C1 segment of cervical spinal cord (tissue), 14 donors: ENCODE measurements around the gene S100PBP.
A peak's percentile ranks its signal among the peaks of the same experiment; 100 is the strongest.

Source experiments
- DNase-seq, 14 donors: peaks; one replicate each; lab custom pipeline; 2025; lab: John Stamatoyannopoulos, UW

The S100PBP gene

DNA sequence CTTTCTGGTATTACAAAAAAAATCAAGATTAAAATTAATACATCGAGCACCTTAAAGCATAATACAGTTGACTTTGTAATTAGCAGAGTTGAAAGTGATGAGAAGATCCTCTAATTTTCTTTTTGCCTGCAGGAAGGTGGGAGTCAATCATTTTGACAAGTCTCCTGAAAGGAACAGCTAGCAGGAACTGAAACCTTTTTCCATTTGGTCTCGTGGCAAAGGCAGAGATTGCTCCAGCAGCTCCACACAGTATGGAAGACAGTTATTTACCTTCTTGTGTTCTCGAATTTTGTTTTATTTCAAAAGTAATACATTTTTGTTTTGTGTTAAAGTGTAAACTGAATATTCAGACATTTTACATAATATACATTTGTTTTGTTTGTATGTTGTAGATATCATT lies 7.7 kb downstream of the S100PBP start:
- no peak for DNase-seq

DNA sequence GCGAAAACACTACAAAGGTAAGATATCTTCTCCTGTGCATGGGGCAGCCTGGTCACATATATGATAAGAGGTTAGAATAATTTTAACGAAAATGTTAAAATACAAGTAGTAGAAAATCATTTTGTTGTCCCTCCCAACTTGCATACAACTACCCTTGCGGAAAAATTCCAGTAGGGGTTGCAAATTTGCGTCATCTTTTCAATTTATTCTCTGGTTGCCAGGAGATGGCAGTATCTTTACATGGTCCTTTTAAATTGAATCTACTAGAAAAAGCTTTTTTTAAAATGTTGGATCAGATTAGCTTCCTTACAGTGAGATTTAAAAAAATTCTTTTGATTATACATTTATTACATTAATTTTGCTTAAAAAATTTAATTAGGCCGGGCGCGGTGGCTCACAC lies 10.9 kb downstream of the S100PBP start:
- peak in 1 of 14 donors; percentile 37 for DNase-seq

DNA sequence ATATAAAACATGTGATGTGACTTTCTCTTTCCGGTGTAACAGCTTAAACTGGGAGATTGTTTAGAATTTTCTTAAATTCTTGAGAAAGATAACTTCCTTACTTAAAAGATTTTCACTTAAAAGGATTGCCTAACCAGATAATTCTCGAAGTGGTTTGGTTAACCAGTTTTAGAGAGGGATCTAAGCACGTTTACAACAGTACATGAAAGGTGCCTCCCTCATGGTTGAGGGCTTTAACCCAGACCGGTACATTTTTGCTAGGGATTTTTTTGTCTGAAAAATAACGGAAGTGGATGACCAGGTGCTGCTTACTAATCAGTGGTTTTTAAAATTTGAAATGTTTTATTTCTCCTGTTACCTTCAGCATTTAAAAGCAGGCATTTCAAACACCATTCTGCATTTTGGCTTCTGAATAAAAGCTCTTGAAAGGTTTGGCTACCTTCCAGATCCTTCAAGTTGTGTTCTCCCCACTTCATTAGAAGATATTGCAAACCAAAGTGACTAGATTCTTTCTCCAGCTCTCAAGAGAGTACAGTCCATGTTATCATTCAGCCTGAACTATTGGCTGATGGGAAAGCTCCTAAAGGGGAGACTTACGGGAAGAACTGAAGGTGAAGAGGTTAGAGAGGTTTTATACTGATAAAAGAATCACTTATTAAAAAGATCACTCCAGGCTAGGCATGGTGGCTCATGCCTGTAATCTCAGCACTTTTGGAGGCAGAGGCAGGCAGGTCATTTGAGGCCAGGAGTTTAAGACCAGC lies 12.8 kb downstream of the S100PBP start:
- no peak for DNase-seq

DNA sequence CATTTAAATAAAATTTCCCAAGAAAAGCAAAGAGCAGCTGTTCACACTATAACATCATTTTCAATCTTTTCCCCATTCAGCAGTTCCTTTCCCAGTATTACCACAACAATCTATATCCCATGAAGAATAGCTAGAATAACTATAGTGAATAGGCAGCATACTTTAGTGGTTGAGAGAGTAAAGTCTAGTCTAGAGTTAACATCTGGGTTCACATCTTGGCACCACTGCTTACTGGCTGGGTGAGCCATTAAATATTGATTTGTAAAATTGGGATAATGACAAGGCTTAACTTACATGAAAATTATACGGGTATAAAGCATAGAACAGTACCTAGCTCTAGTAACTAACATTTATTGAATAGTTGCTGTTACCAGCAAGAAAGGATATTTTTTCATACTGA lies 14.4 kb downstream of the S100PBP start:
- no peak for DNase-seq

DNA sequence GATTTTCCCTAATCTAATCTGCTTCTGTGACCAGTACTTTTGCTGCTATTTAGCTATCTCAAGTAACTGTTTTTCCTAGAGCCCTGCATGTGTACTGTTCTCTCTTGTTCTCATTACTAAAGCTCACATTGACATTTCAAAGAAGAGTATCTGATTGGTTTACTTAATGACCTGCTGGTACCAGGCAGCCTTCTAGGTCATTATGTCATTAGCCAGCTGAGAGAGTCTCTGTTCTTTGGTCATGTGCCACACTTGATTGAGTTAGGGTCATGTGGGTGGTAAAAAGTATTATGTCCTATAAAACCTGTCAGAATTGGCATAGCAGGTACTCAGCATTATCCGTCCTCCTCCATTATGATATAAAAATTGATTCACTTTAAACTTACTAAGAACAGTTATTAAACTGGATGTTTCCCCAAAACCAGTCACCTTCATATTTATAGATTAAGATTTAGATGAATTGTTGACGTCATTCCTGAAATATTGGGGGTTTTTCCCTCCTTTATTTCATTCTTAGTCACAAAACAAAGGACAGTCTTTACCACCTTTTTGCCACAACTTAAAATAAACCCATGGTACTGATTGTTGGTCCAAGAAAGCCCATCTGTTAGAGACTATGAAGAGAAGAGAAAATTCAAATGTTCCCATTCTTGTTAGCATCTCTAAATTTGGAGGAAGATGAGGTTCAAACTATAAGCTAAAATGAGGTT lies 31.1 kb downstream of the S100PBP start:
- no peak for DNase-seq

DNA sequence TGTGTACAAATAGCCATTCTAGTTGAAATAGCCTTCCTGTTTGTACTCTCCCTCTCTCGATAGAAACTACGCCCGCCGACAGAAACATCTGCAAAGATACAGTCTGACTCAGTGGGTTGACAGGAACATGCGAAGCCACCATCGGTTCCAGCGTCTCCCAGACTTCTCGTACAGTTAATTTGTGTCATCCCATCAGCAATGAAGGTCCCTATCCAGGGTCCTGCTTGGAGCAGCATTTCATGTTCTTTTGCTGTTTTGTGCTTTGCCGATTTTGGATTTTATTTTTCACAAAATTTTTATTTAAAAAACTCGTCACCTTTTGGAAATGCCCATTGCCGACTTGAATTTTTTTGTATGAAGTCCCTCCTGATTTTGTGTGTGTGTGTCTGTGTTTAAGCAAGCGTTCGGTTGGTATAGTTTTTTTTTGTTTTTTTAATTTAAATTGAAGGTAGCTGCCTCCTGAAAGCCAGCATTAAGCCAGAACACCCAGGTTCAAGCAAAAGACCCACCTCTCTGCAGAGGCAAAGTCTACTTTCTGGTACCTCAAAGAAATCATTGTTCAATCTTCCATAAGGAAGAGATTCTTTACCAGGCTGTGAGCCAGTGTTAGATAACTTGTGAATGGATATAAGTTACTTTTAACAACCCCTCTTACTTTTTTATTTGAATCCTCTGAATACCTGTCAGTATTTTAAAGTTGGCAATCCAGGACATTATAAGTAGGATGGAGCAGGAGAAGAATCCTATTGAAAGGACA lies 38.6 kb downstream of the S100PBP start:
- DNase-seq, result no peak

DNA sequence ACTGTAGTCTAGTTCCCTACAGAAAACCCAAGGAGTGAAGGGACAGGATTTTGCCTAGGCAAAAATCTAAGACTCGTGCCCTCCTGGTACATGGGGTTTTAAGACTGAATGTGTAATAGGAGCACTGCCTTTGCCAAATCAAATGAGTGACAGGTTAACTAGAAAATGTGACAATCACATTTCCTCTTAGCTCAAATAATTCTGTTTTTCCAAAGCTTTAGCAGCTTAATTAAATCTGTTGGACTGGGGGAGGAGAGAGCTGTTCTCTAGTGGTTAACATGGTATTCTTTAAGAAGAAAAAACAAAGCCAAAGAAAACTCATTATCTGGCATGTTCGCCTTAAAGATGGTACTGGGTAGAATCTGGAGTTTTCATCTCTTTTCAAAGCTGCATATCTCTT lies 40.7 kb downstream of the S100PBP start:
- DNase-seq, result no peak

DNA sequence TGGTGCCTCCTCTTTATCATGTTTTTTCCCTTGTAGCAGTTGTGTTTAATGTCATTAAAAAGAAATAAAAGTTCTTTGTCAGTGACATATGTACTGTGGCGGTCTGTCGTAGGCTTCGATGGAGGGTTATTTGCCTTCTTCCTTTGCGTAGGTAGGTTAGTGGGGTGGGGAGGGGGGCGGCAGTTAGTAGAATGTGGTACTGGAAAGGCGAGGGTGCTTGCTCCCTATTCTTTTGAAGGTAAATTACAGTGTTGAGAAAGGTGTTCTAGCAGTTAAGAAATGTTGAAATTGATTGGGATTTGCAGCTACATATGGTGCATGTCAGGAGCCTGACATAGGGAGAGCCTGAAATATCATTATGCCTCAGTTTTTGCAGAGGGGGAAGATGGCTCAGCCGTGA lies 41.3 kb downstream of the S100PBP start:
- DNase-seq, result no peak

DNA sequence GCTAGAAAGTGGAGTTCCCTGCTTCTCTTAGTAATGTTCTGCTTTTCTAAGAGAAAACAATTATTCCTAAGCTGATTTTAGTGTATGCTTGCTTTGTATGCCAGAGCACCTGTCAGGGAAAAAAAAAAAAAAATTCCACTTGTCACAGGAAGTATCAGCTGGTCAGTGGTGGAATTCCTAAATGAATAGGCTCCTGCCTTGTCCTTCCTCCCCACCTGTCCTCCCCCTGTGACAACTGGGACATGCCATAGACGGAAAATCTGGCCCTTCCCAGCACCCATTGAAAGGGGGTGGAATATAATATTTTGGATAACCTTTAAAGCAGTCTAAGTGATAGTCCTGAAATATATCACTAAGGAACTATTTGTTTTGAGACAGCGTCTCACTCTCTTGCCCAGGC lies 42.5 kb downstream of the S100PBP start:
- no peak for DNase-seq

DNA sequence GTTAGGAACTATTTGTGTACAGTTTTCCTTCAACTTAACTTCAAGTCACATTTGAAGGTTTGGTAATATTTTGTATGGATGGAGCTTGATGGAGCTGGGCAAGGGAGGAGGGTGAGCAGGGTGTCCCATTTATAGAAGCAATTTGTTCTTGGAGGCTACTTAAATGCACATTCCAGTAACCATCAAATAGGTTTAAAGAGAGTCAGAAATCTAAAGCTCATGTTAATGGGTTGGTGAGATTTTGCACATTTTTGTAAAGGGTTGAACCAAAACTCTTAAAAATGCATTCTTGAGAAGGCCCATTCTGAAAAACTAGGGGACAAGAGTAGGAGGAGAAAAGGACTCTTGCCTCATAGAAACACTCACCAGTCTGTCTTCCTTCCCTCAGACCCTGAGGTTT lies 43.1 kb downstream of the S100PBP start:
- DNase-seq, result no peak

DNA sequence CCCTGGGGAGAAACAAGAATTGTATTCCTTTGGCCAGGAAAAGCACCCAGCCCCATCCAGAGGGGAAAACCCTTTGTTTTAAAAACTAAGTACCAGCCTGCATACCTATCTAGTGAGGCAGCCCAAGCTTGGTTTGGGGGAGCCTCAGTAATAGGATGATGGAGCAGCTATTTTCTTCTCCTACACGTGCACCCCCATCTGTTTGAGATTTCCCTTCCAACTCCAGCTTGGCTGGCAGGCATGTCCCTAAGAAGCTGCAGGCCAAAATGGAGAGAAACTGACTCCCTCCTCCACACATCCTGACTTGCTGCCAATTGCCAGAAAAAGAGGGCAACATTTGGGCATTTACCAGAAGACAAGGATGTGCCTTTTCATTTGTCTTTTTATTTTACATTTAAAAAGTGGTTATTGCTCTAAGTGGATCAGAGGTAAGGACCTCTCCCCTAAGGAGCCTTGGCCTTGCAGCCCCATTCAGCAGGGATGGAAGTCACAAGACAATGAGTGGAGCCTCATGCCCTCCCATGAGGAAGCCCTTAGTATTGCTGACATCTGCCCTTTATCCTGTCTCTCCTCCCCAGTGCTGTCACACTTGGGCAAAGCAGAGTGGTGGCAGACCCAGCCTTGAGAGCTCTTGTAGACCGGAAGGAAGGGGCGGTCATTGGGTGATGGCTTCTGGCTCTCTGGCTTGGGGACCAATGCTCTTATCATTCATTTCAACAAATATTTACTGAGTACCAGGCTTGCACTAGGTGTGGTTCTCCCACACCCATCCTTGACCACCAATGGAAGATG lies 44.6 kb downstream of the S100PBP start:
- peak in 2 of 14 donors; percentile 37 to 88 for DNase-seq

DNA sequence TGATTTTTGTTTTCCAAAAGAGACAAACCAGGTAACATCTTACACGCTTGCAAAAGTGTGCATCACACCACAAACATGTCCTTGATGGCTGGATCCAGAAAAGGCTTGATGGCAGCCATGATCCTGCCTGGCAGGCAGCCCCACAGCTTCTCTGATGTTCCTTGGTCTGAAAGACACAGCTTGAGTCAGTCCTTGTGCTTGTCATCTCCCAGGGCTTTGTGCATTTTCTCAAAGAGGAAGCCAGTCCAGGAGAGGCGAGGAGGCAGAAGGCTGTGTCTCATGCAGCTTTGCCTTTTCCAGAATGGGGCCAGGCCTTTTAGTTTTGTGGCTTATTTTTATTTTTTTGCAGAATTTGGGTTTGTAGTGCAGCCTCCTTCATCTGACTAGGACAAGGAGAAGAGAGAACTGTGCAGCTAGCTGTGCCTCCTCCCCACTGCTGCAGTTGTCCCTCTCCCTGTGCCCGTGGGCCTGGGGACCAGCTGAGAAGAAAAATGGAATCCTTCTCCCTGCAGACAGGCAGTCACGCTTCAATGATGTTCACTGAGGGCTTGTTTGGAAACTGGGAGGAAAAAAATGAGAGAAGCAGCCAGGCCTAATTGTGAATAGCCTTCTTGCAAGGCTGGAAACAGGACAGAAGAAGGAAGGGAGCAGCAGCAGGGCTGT lies 45.9 kb downstream of the S100PBP start:
- DNase-seq, result peak in 1 of 14 donors; percentile 29

DNA sequence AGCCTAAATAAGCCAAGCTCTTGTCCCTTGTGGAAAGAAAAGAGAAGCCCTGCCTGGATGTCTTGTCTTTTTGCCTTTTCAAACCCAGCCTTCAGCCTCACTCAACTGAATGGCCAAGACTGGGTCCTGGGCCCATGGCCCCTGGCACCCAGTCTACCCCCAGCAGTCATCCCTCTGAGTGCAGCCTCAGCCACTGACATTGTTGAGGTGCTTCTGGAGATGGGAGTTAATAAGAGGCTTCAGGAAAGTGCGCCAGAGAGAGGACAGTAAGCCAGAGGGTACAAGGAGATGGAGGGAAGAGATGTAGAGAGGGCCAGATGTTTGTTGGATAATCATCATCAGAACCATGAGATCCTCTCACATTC lies 46.4 kb downstream of the S100PBP start:
- DNase-seq, result no peak

DNA sequence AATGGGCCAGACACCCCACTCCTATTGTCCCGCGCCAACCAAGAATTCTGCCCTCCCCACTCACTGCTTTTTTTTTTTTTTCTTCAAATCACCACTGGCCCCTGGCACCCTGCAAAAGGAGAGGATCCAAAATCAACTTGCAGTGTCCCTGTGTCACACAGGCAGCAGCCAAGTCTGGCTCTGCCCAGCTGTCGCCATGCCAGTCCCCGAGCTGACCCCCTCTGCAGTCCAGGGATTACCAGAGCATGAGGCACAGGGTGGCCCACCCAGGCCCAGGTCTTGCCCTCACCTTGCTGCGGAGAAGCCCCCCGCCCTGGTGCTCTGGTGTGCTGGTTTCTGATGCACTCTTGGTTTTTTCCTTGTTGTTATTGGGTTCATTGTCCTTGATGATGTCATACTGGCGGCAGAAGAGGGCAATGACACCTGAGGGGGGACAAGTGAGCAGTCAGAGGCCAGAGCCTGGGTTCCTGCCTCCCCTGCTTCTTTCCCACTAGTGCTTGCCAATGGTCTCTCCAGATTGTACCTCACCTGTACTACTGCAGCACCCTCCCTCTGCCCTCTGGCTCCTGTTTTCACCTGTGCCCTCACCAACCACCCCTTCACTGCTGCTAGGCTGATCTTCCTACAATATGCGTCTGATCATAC lies 47.0 kb downstream of the S100PBP start:
- no peak for DNase-seq

DNA sequence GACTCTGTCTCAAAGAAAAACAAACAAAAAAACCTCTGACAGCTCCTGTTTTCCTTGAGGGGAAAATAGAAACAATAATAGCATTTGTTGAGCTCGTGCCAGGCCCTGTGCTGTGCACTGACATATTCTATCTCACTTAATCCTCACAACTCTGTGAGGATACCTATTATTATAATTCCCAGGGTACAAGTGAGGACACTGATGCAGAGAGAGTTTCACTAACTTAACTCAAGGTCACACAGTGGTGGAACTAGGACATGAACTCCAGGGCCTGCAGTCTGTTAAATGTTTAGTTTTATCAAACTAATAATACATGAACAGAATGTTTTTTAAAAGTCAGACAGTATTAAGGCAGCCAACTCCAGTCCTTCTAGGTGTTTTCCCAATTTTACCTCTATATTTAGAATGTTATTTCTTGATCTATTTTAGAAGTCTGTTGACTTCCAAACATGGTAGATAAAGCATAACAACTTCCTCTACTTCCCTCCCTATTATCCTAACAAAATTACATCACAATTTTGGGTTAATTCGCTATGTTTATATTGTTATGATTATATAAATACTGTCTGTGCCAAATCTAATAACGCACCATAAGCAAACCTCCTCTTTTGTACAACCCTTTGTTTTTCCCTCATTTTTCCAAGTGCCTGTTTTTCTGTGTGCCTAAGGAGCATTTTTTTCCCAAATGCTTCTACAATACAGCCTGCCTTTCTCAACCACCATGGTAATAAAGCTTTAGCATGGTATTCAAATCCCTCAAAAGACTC lies 48.4 kb downstream of the S100PBP start:
- no peak for DNase-seq

DNA sequence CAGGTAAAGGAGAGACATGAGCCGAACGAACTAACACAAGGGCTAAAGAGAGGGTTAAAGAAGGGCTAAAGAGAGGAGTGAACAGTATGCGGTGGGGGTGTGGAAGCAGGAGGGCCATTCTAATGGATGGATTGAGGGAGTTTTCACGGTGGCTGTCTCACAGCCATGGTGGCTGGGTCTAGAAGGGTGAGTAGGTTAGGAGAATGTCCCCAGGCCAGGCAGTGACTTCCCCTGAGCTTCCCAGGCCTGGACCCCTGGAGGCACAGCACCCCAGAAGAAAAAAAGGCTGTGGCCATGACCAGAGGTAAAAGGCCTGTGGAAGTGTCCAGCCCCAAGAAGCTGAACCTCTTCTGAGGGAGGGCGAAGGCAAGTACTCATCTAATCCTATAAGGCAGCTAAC lies 49.7 kb downstream of the S100PBP start:
- DNase-seq, result no peak

DNA sequence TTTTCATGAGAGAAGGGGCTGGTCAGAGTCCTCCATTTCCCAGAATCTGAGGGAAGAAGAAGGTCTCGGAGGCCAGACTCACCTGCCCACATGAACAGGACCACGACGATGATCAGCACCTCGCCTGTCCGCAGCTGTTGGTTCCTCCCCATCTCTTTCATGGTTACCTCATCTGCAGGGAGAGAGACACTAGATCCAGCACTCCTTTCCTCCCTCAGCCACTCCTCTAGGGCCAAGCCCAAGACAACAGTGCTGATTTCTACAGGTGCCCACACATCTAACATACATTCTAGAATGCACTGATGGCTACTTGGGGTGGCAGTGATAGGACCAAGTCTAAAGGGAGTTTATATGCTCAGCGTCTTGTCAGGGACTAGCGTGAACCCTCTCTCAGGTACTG lies 50.2 kb downstream of the S100PBP start:
- DNase-seq, result no peak

DNA sequence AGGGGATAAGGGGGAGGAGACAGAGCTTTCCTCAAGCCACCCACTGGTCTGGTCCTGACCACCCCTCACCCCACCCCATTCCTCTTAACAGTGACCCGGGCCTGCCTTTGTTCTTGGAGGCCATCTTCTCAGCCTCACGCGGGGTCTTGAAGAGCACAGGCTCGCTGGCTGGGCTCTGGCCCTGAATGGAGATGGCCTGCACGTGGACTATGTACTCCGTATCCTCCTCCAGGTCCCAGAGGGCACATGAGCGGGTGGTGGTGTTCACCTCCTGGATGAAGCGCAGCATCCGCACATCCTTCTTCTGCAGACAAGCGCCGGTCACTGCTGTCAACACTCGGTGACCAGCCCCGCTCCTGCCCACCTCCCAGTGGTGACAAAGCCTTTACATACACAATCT lies 50.6 kb downstream of the S100PBP start:
- no peak for DNase-seq

DNA sequence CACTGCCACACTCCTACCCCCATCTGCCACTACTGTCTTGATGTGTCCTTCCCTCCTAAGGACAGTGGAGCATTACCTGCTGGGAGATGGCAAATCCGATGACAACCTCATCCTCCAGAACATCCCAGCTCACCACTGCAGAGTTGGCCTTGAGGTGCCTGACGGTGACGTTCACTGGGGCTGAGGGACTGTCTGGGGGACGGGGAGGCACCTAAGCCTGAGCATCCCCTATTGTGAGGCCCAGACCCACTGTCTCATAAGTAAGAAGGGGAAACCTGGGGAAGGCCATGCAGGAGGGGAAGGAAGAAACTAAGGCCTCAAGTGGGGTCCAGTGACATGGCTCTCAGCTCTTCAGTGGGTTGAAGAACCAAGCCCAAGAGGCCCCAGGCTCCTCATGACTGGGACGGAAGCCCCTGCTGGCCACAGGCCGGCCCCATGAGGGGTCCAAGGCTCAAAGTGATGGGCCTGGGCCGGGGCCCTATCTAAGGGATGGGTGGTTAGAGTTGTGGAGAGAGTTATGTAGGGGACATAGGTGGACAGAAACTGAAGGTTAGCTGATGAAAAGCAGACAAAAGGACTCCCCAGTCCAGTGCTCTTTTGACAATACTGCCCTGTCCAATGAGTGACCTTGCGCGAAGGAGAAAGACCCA lies 51.5 kb downstream of the S100PBP start:
- DNase-seq, result no peak
